Skeletal muscle tissue (tissue), 4 donors: ENCODE measurements around the gene DVL2. TPM values are rescaled to one million over a fixed set of nuclear protein-coding genes. Genes with fewer than 3 reads are reported as not detected.

Source experiments
- H3K27ac ChIP-seq: one replicate; pipeline ENCODE4 v1.7.0; 2013; ENCODE audit warnings: mild to moderate bottlenecking, low read depth, low read length, inconsistent platforms
- H3K27me3 ChIP-seq, 3 donors: one replicate each; pipeline ENCODE4 v1.7.0; 2013; ENCODE audit warnings: low read length in 3 of 3; ENCODE audit not compliant: control insufficient read depth in 3 of 3, insufficient read depth in 3 of 3
- H3K36me3 ChIP-seq, 3 donors: one replicate each; pipeline ENCODE4 v1.7.0; 2013; ENCODE audit warnings: low read length in 3 of 3; ENCODE audit not compliant: control insufficient read depth in 3 of 3, insufficient read depth in 3 of 3
- H3K4me1 ChIP-seq, 3 donors: one replicate each; pipeline ENCODE4 v1.7.0; 2013; ENCODE audit warnings: low read length in 3 of 3, mild to moderate bottlenecking in 3 of 3; ENCODE audit not compliant: control insufficient read depth in 3 of 3, insufficient read depth in 3 of 3
- H3K4me3 ChIP-seq, 3 donors: one replicate each; pipeline ENCODE4 v1.7.0; 2013; ENCODE audit warnings: low read length in 3 of 3
- H3K9ac ChIP-seq, 3 donors: one replicate each; pipeline ENCODE4 v1.7.0; 2013; ENCODE audit warnings: low read length in 3 of 3, mild to moderate bottlenecking in 3 of 3, moderate library complexity in 2 of 3, low read depth in 1 of 3
- H3K9me3 ChIP-seq, 3 donors: one replicate each; pipeline ENCODE4 v1.7.0; 2013; ENCODE audit warnings: low read length in 3 of 3; ENCODE audit not compliant: control insufficient read depth in 3 of 3
- total RNA-seq: library from RNA; depleted of rRNA; stranded (reverse); fragments of >200 nt; gene quantifications from one replicate; pipeline ENCODE4 v1.2.3, GENCODE V29; 2014
- donor health status: Osteomylitis.

Gene DVL2
- total RNA-seq, result 63.2 TPM

DNA sequence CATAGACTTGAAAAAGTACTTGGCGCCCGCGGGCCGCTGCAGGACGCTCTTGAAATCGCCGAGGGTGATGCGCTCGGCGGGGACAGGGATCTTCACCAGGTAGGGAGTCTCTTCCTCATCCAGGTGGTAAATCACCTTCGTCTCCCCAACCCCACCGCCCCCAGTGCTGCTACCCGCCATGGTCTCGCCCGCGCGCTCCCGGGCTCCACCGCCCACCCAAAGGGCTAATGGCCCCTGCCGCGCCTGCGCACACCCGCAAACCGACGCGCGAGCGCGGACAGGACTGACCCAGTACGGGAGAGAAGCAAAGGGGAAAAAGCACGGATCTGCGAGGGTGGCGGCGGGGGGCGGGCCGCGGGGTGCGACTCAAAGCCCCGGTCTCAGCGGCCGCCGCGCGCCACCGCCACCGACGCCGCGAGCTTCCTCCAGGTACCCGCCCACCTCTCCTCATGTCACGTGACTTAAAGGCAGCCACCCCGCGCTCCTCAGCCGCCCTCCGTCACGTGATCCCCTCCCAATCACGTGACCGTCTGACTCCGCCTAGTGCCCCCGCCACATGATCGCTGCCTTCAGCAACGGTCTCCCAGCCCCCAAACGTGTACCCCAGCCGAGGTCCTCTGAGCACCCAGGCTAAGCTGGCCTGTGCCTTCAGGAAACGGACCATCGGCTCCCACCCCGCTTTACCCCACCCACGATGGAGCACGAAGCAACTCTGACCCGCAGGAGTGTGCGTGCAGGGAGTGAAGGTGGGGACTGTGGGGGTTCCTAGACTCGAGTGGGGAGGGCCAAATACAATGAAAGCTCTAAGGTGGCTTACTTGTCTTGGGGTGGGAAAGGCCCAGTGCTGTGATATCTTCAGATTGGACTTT, at the start of gene DVL2:
Gene DVL2, minus strand, starts transcription at position 435 of the 869 bp plus-strand sequence. Its CDS starts 255 bp downstream, at position 180.
- Histone ChIP-seq H3K4me1 (peaks cover 21 to 35% (median 28%) of the 10 kb centered on the region in 3 donors), H3K9ac (peak within 1 kb of the TSS; percentile 87 to 93 (median 91)), H3K27ac (peak within 1 kb of the TSS; percentile 81), H3K27me3 (no peaks in the 10 kb centered on the region), H3K4me3 (peak within 1 kb of the TSS; percentile 81 to 94 (median 87)), H3K36me3 (peaks cover 15 to 29% (median 22%) of the 10 kb centered on the region in 3 donors), H3K9me3 (no peaks in the 10 kb centered on the region)

DNA sequence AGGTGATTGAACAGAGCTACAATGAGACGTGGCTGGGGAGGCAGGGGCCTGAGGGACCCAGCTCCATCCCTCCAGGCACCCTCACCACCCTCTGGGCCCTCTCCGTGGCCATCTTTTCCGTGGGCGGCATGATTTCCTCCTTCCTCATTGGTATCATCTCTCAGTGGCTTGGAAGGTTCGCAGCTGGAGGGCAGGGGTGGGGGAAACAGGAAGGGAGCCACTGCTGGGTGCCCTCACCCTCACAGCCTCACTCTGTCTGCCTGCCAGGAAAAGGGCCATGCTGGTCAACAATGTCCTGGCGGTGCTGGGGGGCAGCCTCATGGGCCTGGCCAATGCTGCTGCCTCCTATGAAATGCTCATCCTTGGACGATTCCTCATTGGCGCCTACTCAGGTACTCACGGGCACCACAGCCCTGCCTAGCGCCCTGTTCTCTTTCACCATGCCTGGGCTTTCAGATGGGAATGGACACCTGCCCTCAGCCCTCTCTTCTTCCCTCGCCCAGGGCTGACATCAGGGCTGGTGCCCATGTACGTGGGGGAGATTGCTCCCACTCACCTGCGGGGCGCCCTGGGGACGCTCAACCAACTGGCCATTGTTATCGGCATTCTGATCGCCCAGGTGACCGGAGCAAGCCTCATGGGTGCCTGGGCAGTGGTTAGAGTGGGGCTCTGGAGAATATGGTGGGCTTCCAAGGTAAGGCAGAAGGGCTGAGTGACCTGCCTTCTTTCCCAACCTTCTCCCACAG, 49.3 kb upstream of the DVL2 start:
- Histone ChIP-seq H3K9ac (peak overlapping the region; percentile 97 to 99 (median 98)), H3K36me3 (peaks cover 34 to 51% (median 35%) of the 10 kb centered on the region in 3 donors), H3K27ac (peak overlapping the region; percentile 99), H3K27me3 (peaks cover 0 to 2% (median 0%) of the 10 kb centered on the region in 3 donors), H3K4me1 (peaks cover 56 to 79% (median 71%) of the 10 kb centered on the region in 3 donors), H3K9me3 (no peaks in the 10 kb centered on the region), H3K4me3 (peak overlapping the region; percentile 80 to 92 (median 89))

DNA sequence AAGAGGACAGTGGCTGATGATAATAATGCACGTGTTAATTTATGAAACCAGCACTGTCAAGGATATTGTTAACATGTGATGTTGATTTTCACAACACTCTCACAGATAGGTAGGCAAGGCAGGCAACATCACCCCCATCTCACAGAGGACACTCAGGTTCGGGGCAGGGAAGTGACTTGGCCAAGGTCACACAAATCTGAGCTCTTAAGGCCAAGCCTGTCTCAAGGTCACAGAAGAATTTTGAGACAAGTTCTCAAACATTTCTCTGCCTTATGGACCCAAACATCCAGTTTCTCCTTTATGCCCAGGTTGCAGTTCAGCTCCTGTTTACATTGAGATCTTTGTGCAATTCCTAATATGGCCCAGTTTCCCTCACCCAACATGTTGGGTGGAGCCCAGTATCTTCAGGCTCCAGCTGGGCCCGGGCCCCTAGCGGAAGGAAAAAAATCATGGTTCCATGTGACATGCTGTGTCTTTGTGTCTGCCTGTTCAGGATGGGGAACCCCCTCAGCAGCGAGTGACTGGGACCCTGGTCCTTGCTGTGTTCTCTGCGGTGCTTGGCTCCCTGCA, 48.5 kb upstream of the DVL2 start:
- Histone ChIP-seq H3K9ac (peak overlapping the region; percentile 97 to 99 (median 98)), H3K4me1 (peaks cover 56 to 74% (median 67%) of the 10 kb centered on the region in 3 donors), H3K36me3 (peaks cover 34 to 49% (median 35%) of the 10 kb centered on the region in 3 donors), H3K4me3 (peak overlapping the region; percentile 80 to 92 (median 89)), H3K27me3 (peaks cover 0 to 2% (median 0%) of the 10 kb centered on the region in 3 donors), H3K9me3 (no peaks in the 10 kb centered on the region), H3K27ac (peak overlapping the region; percentile 99)

DNA sequence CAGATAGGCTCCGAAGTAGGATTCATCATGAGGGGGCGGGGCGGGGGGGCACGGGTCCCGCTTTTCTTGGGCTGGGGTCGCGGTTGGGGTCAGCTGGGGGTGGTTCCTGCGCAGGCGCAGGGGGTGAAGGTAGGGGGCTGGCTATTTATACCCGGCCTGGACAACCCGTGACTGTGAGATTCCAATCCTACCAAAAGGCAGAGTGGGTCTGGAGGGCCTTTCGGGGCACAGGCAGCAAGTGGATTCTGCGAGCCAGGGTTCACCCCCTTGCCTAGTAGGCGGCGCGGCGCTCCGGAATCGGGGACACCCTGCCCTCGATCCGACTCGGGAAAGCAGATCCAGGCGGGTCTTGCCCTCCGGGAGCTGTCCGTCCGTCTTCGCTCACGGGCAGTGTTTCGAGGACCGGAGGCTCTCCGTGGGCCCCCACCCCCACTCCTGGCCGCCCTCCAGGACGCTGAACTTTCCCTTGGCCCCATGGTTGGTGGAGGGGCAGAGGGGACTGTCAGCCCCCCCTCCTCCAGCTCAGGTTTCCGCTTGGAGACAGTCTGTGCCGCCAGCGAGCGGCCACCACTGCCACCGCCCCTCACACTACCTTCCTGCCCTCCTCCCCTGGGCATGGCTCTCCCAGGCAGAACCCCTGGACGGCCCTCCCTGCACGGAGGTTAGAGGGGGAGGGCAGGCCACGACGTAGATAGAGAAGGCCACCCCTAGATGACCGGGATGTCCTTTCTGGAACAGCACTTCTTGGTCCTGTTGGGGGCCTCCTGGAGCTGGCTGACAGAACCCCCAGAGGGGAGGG, 47.8 kb upstream of the DVL2 start:
- H3K4me1 ChIP-seq, result peaks cover 54 to 68% (median 61%) of the 10 kb centered on the region in 3 donors
- H3K9me3 ChIP-seq, result no peaks in the 10 kb centered on the region
- peaks cover 0 to 2% (median 0%) of the 10 kb centered on the region in 3 donors for H3K27me3 ChIP-seq
- H3K36me3 ChIP-seq, result peaks cover 30 to 43% (median 31%) of the 10 kb centered on the region in 3 donors
- H3K4me3 ChIP-seq, result peak overlapping the region; percentile 80 to 92 (median 89)
- H3K9ac ChIP-seq, result peak overlapping the region; percentile 97 to 99 (median 98)
- peak overlapping the region; percentile 99 for H3K27ac ChIP-seq

DNA sequence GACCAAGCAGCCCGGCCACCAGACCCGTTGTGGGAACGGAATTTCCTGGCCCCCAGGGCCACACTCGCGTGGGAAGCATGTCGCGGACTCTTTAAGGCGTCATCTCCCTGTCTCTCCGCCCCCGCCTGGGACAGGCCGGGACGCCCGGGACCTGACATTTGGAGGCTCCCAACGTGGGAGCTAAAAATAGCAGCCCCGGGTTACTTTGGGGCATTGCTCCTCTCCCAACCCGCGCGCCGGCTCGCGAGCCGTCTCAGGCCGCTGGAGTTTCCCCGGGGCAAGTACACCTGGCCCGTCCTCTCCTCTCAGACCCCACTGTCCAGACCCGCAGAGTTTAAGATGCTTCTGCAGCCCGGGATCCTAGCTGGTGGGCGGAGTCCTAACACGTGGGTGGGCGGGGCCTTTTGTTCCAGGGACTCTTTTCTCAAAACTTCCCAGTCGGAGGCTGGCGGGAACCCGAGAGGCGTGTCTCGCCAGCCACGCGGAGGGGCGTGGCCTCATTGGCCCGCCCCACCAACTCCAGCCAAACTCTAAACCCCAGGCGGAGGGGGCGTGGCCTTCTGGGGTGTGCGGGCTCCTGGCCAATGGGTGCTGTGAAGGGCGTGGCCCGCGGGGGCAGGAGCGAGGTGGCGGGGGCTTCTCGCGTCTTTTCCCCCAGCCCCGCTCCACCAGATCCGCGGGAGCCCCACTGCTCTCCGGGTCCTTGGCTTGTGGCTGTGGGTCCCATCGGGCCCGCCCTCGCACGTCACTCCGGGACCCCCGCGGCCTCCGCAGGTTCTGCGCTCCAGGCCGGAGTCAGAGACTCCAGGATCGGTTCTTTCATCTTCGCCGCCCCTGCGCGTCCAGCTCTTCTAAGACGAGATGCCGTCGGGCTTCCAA, 47.0 kb upstream of the DVL2 start, which contains the start of gene SLC2A4:
Gene SLC2A4, plus strand, starts transcription at position 645 of the 879 bp plus-strand sequence. Its CDS starts 217 bp downstream, at position 862.
- Histone ChIP-seq H3K9me3 (no peaks in the 10 kb centered on the region), H3K27me3 (peaks cover 0 to 2% (median 0%) of the 10 kb centered on the region in 3 donors), H3K36me3 (peaks cover 26 to 37% (median 28%) of the 10 kb centered on the region in 3 donors), H3K4me1 (peaks cover 49 to 62% (median 54%) of the 10 kb centered on the region in 3 donors), H3K27ac (peak within 1 kb of the TSS; percentile 99), H3K4me3 (peak within 1 kb of the TSS; percentile 80 to 92 (median 89)), H3K9ac (peak within 1 kb of the TSS; percentile 97 to 99 (median 98))

DNA sequence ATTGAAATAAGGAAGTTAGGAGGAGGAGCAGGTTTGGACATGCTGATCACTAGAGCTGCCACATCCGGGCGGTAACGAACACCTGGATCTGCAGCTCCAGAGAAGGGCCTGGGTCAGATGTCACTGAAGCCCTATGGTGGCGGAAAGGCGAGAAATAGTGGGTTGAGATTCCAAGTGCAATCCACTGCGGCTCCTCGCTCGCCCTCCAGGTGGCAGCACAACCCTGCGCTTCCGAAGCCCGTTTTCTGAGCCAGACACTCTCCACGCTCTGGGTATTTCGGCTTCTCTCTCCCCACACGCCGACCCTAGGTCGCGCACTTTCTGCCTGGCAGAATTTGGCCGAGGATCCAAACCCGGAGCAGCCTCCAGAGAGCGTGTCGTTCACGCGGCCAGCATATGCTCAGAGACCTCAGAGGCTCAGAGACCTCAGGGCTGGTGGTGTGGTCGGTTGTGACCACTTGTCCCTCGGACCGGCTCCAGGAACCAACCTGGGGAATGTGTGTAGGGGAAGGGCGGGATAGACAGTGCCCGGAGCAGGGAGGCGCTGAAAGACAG, 46.3 kb upstream of the DVL2 start:
- Histone ChIP-seq H3K9me3 (no peaks in the 10 kb centered on the region), H3K4me1 (peaks cover 45 to 55% (median 47%) of the 10 kb centered on the region in 3 donors), H3K4me3 (peak overlapping the region; percentile 77 to 89 (median 78)), H3K27me3 (peaks cover 0 to 2% (median 0%) of the 10 kb centered on the region in 3 donors), H3K27ac (peak overlapping the region; percentile 99), H3K9ac (peak overlapping the region; percentile 91 to 99 (median 97)), H3K36me3 (peaks cover 19 to 30% (median 21%) of the 10 kb centered on the region in 3 donors)

DNA sequence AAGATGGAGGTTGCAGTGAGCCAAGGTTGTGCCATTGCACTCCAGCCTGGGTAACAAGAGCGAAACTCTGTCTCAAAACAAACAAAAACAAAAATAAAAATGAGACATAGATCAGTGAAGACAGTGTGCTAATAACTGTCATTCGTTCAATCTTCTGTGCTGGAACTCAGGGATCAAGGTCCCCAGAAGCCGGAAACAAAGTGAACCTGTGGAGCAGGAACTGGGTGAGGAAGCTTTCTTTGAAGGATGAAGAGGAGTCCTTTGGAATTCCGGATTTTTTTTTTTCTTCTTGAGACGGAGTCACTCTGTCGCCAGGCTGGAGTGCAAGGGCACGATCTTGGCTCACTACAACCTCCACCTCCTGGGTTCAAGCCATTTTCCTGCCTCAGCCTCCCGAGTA, 45.1 kb upstream of the DVL2 start:
- H3K9ac ChIP-seq, result peak overlapping the region in 1 of 3 donors; percentile 99
- peaks cover 0 to 2% (median 0%) of the 10 kb centered on the region in 3 donors for H3K27me3 ChIP-seq
- peak overlapping the region; percentile 99 for H3K27ac ChIP-seq
- H3K4me3 ChIP-seq, result no peak overlapping the region
- H3K9me3 ChIP-seq, result no peaks in the 10 kb centered on the region
- H3K36me3 ChIP-seq, result peaks cover 7 to 18% (median 10%) of the 10 kb centered on the region in 3 donors
- H3K4me1 ChIP-seq, result peaks cover 33 to 43% (median 36%) of the 10 kb centered on the region in 3 donors

DNA sequence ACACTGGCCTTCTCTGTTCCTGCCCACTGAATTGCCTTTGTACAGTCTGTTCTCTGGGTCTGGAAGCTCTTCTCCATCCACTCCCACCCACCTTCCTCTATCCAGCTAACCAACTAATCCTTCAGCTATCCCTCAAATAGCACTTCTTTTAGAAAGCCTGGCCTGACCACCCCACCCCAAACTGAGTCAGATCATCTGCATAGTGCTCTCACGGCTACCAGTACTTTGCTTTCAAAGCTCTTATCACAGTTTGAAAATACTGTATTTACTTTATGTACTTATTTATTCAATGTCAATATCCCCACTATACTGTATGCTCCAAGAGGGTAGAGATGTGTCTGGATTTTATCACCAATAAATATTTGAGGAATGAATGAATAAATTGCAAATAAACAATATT, 32.5 kb upstream of the DVL2 start:
- Histone ChIP-seq H3K36me3 (no peaks in the 10 kb centered on the region), H3K27me3 (peaks cover 15 to 24% (median 20%) of the 10 kb centered on the region in 3 donors), H3K4me3 (no peak overlapping the region), H3K9ac (no peak overlapping the region), H3K4me1 (peaks cover 8 to 16% (median 10%) of the 10 kb centered on the region in 3 donors), H3K9me3 (no peaks in the 10 kb centered on the region), H3K27ac (no peak overlapping the region)
